AG09319 (cell line): Measurements from ENCODE around the gene THSD7B.

Experiments used
- DNase-seq: peaks from one replicate; pipeline ENCODE4 v3.0.0-alpha.2; 2010; ENCODE audit warnings: low read depth; ENCODE audit errors: extremely low read depth
- CTCF ChIP-seq: IDR thresholded peaks from 2 replicates; pipeline ENCODE4 v1.5.1; 2011; ENCODE audit warnings: low read depth, mild to moderate bottlenecking, inconsistent platforms, low read length, moderate library complexity

THSD7B gene

GRCh38 chr2:137205324-137205723, 440.0 kb downstream of the THSD7B start:
- DNase-seq, result no peak
- TF ChIP-seq CTCF, result no peak

- no peak for TF ChIP-seq CTCF
- DNase-seq, result no peak
These were observed 440.7 kb downstream of the THSD7B start for GRCh38 chr2:137206069-137206468.

- DNase-seq, result no peak
These were observed 441.7 kb downstream of the THSD7B start for GRCh38 chr2:137207030-137207429.

GRCh38 chr2:137208431-137208891, 443.1 kb downstream of the THSD7B start:
- no peak for TF ChIP-seq CTCF
- no peak for DNase-seq

More at GRCh38 chr2:137207030-137207429, 441.7 kb downstream of the THSD7B start:
- no peak for TF ChIP-seq CTCF

- DNase-seq, result no peak
- TF ChIP-seq CTCF, result no peak
These were observed 444.7 kb downstream of the THSD7B start for GRCh38 chr2:137210039-137210438.

- no peak for TF ChIP-seq CTCF
- no peak for DNase-seq
These were observed 446.4 kb downstream of the THSD7B start for GRCh38 chr2:137211761-137212160.

- DNase-seq, result peak; percentile 43
- no peak for TF ChIP-seq CTCF
These were observed 455.2 kb downstream of the THSD7B start for GRCh38 chr2:137220438-137220993.
